WTC11 (cell line): ENCODE measurements around the gene SBK3.

Experiments used
- CREB1 ChIP-seq: sonication (generic); formaldehyde crosslinking; IDR thresholded peaks from 2 replicates; pipeline ENCODE4 v1.8.0; 2023; ENCODE audit warnings: mild to moderate bottlenecking, missing genetic modification reagents
- ESRRA ChIP-seq: sonication (generic); formaldehyde crosslinking; IDR thresholded peaks from 2 replicates; pipeline ENCODE4 v1.8.1; 2022; ENCODE audit warnings: mild to moderate bottlenecking, missing genetic modification reagents, borderline replicate concordance
- NR3C1 ChIP-seq: sonication (generic); formaldehyde crosslinking; conservative IDR thresholded peaks from 2 replicates; pipeline ENCODE4 v1.8.1; 2023; ENCODE audit warnings: low read depth, mild to moderate bottlenecking, missing genetic modification reagents
- SMAD4 ChIP-seq: sonication (generic); formaldehyde crosslinking; IDR thresholded peaks from 2 replicates; pipeline ENCODE4 v1.8.0; 2022; ENCODE audit warnings: mild to moderate bottlenecking, missing genetic modification reagents
- TEAD4 ChIP-seq: sonication (generic); formaldehyde crosslinking; IDR thresholded peaks from 2 replicates; pipeline ENCODE4 v1.8.0; 2022; ENCODE audit warnings: mild to moderate bottlenecking, missing genetic modification reagents
- TF ChIP-seq, protein P1 (sequence below): fragments of 200-600 bp; IDR thresholded peaks from 2 replicates; pipeline ENCODE4 v1.8.0; 2022; ENCODE audit warnings: antibody characterized with exemption
- TF ChIP-seq, protein P2 (sequence below): sonication (generic); formaldehyde crosslinking; conservative IDR thresholded peaks from 2 replicates; pipeline ENCODE4 v1.8.1; 2022; ENCODE audit warnings: mild to moderate bottlenecking, missing genetic modification reagents
- TF ChIP-seq, protein P3 (sequence below): sonication (generic); formaldehyde crosslinking; IDR thresholded peaks from 2 replicates; pipeline ENCODE4 v1.8.1; 2023; ENCODE audit warnings: mild to moderate bottlenecking, missing genetic modification reagents, borderline replicate concordance
- TF ChIP-seq, protein P4 (sequence below): sonication (generic); formaldehyde crosslinking; IDR thresholded peaks from 2 replicates; pipeline ENCODE4 v1.8.0; 2022; ENCODE audit warnings: mild to moderate bottlenecking, missing genetic modification reagents

DNA sequence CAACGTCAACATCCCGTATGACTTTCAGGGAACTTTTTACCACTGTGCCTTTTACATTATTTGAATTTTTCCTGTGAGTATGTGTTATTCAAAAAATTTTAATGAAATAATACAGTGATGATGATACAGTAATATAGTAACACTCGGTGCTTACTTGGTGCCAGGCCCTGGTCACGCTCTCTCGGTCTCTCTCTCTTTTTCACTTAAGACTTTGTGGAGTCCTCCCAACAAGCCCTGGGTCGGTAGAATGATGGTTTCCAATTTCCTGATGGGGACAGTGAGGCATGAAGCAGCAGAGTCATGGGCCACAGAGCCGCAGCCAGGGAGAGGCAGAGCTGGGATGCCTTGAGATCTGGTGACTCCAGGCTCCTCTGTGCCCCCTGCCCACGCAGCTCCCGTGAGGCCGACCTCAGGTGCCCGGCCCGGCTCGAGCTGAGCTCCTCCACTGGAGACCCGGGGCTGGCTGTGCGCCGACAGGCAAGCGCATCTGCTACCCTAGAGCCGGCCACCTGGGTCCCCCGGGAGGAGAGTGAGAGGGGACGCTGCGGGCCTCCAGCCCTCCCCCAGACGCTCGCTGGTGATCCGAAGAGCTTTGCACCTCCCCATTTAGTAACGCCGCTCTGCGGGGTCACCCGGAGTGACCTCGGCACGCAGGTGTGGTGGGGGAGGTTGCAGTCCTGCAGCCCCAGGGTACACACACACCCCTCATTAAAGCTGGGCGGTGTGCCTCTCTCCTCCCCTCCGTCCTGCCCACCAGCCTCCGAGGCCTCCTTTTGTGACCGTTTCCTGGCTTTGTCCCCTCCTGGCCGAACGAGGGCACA, 4.4 kb upstream of the SBK3 start:
- TF ChIP-seq, protein P1, sequence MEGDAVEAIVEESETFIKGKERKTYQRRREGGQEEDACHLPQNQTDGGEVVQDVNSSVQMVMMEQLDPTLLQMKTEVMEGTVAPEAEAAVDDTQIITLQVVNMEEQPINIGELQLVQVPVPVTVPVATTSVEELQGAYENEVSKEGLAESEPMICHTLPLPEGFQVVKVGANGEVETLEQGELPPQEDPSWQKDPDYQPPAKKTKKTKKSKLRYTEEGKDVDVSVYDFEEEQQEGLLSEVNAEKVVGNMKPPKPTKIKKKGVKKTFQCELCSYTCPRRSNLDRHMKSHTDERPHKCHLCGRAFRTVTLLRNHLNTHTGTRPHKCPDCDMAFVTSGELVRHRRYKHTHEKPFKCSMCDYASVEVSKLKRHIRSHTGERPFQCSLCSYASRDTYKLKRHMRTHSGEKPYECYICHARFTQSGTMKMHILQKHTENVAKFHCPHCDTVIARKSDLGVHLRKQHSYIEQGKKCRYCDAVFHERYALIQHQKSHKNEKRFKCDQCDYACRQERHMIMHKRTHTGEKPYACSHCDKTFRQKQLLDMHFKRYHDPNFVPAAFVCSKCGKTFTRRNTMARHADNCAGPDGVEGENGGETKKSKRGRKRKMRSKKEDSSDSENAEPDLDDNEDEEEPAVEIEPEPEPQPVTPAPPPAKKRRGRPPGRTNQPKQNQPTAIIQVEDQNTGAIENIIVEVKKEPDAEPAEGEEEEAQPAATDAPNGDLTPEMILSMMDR, result no peak
- TF ChIP-seq NR3C1 (CRISPR knock-in tag) (no peak), ESRRA (CRISPR knock-in tag) (no peak), SMAD4 (CRISPR knock-in tag) (no peak), CREB1 (no peak), TEAD4 (no peak)
- TF ChIP-seq, protein P2, sequence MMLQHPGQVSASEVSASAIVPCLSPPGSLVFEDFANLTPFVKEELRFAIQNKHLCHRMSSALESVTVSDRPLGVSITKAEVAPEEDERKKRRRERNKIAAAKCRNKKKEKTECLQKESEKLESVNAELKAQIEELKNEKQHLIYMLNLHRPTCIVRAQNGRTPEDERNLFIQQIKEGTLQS (CRISPR knock-in tag), result no peak
- TF ChIP-seq, protein P3, sequence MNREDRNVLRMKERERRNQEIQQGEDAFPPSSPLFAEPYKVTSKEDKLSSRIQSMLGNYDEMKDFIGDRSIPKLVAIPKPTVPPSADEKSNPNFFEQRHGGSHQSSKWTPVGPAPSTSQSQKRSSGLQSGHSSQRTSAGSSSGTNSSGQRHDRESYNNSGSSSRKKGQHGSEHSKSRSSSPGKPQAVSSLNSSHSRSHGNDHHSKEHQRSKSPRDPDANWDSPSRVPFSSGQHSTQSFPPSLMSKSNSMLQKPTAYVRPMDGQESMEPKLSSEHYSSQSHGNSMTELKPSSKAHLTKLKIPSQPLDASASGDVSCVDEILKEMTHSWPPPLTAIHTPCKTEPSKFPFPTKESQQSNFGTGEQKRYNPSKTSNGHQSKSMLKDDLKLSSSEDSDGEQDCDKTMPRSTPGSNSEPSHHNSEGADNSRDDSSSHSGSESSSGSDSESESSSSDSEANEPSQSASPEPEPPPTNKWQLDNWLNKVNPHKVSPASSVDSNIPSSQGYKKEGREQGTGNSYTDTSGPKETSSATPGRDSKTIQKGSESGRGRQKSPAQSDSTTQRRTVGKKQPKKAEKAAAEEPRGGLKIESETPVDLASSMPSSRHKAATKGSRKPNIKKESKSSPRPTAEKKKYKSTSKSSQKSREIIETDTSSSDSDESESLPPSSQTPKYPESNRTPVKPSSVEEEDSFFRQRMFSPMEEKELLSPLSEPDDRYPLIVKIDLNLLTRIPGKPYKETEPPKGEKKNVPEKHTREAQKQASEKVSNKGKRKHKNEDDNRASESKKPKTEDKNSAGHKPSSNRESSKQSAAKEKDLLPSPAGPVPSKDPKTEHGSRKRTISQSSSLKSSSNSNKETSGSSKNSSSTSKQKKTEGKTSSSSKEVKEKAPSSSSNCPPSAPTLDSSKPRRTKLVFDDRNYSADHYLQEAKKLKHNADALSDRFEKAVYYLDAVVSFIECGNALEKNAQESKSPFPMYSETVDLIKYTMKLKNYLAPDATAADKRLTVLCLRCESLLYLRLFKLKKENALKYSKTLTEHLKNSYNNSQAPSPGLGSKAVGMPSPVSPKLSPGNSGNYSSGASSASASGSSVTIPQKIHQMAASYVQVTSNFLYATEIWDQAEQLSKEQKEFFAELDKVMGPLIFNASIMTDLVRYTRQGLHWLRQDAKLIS (CRISPR knock-in tag), result no peak
- TF ChIP-seq, protein P4, sequence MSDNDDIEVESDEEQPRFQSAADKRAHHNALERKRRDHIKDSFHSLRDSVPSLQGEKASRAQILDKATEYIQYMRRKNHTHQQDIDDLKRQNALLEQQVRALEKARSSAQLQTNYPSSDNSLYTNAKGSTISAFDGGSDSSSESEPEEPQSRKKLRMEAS (CRISPR knock-in tag), result peak; percentile 55; the same call in 1 of the 2 replicates
